Glutamatergic neuron (in vitro differentiated cells): ENCODE data around the gene CTSC. TPM values are rescaled to one million over a fixed set of nuclear protein-coding genes. Genes with fewer than 3 reads are reported as not detected.
"Not testable (repeated sequence)": the region's sequence is repeated elsewhere in the genome, so short reads cannot be mapped to it uniquely, and the experiment has no call there.

Experiments used
- DNase-seq: peaks from one replicate; pipeline ENCODE4 v3.0.0; 2022
- H3K27ac Mint-ChIP-seq: one replicate; pipeline ENCODE4 v1.8.0; 2020; ENCODE audit warnings: mild to moderate bottlenecking, mixed read lengths, inconsistent platforms; ENCODE audit not compliant: unreplicated experiment
- H3K27me3 Mint-ChIP-seq: one replicate; pipeline ENCODE4 v1.8.0; 2020; ENCODE audit warnings: mild to moderate bottlenecking, moderate library complexity, mixed read lengths, inconsistent platforms; ENCODE audit not compliant: unreplicated experiment
- H3K36me3 Mint-ChIP-seq: one replicate; pipeline ENCODE4 v1.8.0; 2020; ENCODE audit warnings: mild to moderate bottlenecking, mixed read lengths, inconsistent platforms; ENCODE audit not compliant: unreplicated experiment
- H3K4me1 Mint-ChIP-seq: one replicate; pipeline ENCODE4 v1.8.0; 2020; ENCODE audit warnings: mild to moderate bottlenecking, low read depth, mixed read lengths, inconsistent platforms; ENCODE audit not compliant: unreplicated experiment
- H3K4me3 Mint-ChIP-seq: one replicate; pipeline ENCODE4 v1.8.0; 2020; ENCODE audit warnings: mild to moderate bottlenecking, mixed read lengths, inconsistent platforms; ENCODE audit not compliant: unreplicated experiment
- H3K9me3 Mint-ChIP-seq: one replicate; pipeline ENCODE4 v1.8.0; 2020; ENCODE audit warnings: mild to moderate bottlenecking, moderate library complexity, mixed read lengths, inconsistent platforms; ENCODE audit not compliant: unreplicated experiment
- CTCF ChIP-seq: fragments of 200-600 bp; sonication (generic); IDR thresholded peaks from one replicate; pipeline ENCODE4 v1.5.0; 2021; ENCODE audit not compliant: partially characterized antibody, unreplicated experiment
- total RNA-seq: library from RNA; stranded (reverse); fragmentation: NEBNext Ultra II Directional; extraction: Animal tissue kit (Norgen Biotek cat#: 25700); gene quantifications from one replicate; pipeline ENCODE4 v1.2.1, GENCODE V29; 2021; ENCODE audit not compliant: unreplicated experiment

Gene CTSC
- total RNA-seq, 1 donor from 2014 or later, result 27.4 TPM

GRCh38 chr11:88327462-88328143, 9.9 kb downstream of the CTSC start:
- no peak for TF ChIP-seq CTCF
- no peak overlapping the region for H3K4me3 Mint-ChIP-seq
- no peak for DNase-seq
- H3K27me3 Mint-ChIP-seq, result no peaks in the 10 kb centered on the region
- no peak overlapping the region for H3K27ac Mint-ChIP-seq
- H3K4me1 Mint-ChIP-seq, result peaks cover 4% of the 10 kb centered on the region
- no peaks in the 10 kb centered on the region for H3K36me3 Mint-ChIP-seq
- H3K9me3 Mint-ChIP-seq, result no peaks in the 10 kb centered on the region

GRCh38 chr11:88327061-88327460, 10.5 kb downstream of the CTSC start:
- H3K9me3 Mint-ChIP-seq, result no peaks in the 10 kb centered on the region
- no peaks in the 10 kb centered on the region for H3K36me3 Mint-ChIP-seq
- no peak overlapping the region for H3K4me3 Mint-ChIP-seq
- DNase-seq, result no peak
- H3K4me1 Mint-ChIP-seq, result peaks cover 4% of the 10 kb centered on the region
- no peak for TF ChIP-seq CTCF
- no peak overlapping the region for H3K27ac Mint-ChIP-seq
- no peaks in the 10 kb centered on the region for H3K27me3 Mint-ChIP-seq

GRCh38 chr11:88326099-88326498, 11.4 kb downstream of the CTSC start:
- H3K4me1 Mint-ChIP-seq, result peaks cover 4% of the 10 kb centered on the region
- H3K27me3 Mint-ChIP-seq, result no peaks in the 10 kb centered on the region
- DNase-seq, result no peak
- no peaks in the 10 kb centered on the region for H3K36me3 Mint-ChIP-seq
- no peak overlapping the region for H3K4me3 Mint-ChIP-seq
- H3K27ac Mint-ChIP-seq, result no peak overlapping the region
- no peaks in the 10 kb centered on the region for H3K9me3 Mint-ChIP-seq
- TF ChIP-seq CTCF, result no peak

- no peak overlapping the region for H3K27ac Mint-ChIP-seq
- H3K36me3 Mint-ChIP-seq, result no peaks in the 10 kb centered on the region
- peaks cover 4% of the 10 kb centered on the region for H3K4me1 Mint-ChIP-seq
Observed at GRCh38 chr11:88324562-88325345, 12.8 kb downstream of the CTSC start.

GRCh38 chr11:88322881-88323280, 14.7 kb downstream of the CTSC start:
- not testable (repeated sequence) for H3K4me3 Mint-ChIP-seq, H3K9me3 Mint-ChIP-seq, H3K4me1 Mint-ChIP-seq, DNase-seq, H3K27ac Mint-ChIP-seq, H3K27me3 Mint-ChIP-seq, H3K36me3 Mint-ChIP-seq

More at GRCh38 chr11:88324562-88325345, 12.8 kb downstream of the CTSC start:
- TF ChIP-seq CTCF, result no peak
- Mint-ChIP-seq H3K9me3 (no peaks in the 10 kb centered on the region), H3K27me3 (no peaks in the 10 kb centered on the region), H3K4me3 (no peak overlapping the region)
- DNase-seq, result no peak

- H3K27me3 Mint-ChIP-seq, DNase-seq, H3K36me3 Mint-ChIP-seq, H3K4me1 Mint-ChIP-seq, H3K27ac Mint-ChIP-seq, H3K9me3 Mint-ChIP-seq, H3K4me3 Mint-ChIP-seq: not testable (repeated sequence)
Observed at GRCh38 chr11:88321412-88321811, 16.1 kb downstream of the CTSC start.
